ENCODE data around the gene RANGRF.

The RANGRF gene

DNA sequence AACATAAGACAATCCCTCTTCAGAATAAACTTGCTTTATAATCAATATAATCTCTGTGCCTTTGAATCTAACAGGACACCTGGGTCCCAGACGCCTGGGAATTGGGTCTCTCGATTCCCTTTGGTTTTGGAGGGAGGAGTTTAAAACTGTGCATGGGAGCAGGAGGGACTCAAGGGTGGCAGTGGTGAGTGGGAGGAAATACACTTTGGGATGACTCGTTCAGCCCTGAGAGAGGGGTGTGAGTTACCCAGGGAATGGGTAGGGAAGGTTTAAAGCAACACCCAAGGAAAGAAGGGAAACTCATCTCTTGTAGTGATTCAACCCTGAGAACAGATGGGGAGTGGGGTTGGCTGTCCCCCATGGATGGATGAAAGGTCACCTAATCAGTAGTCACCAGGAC is 1.6 kb downstream of the RANGRF start:
- Histone ChIP-seq H3K27me3 (ENCODE audit: control insufficient read depth, low read length) (no peaks in the 10 kb centered on the region), H3K4me2 (ENCODE audit: low read length) (peak overlapping the region; percentile 87), H3K9me3 (ENCODE audit: control insufficient read depth, insufficient read depth, low read length) (no peaks in the 10 kb centered on the region), H4K20me1 (ENCODE audit: control insufficient read depth, insufficient read depth, low read depth, low read length) (no peaks in the 10 kb centered on the region), H3K79me2 (ENCODE audit: control insufficient read depth, low read length) (peaks cover 18% of the 10 kb centered on the region), H3K4me1 (ENCODE audit: control insufficient read depth, low read length) (peaks cover 55% of the 10 kb centered on the region), H3K4me3 (ENCODE audit: low read length) (peak overlapping the region; percentile 90), H3K27ac (ENCODE audit: low read depth, low read length) (no peak overlapping the region), H3K36me3 (ENCODE audit: control insufficient read depth, low read length) (peaks cover 14% of the 10 kb centered on the region), H3K9me2 (replicated peaks; ENCODE audit: control insufficient read depth, low read length) (no peaks in the 10 kb centered on the region), H3F3A (ENCODE audit: control insufficient read depth, insufficient read depth) (peaks cover 10% of the 10 kb centered on the region)
- no peak for TF ChIP-seq CTCF (IDR thresholded peaks at IDR 0.05; ENCODE audit: low read depth, low read length, poor library complexity, severe bottlenecking)
- TF ChIP-seq EZH2phosphoT487 (IDR thresholded peaks at IDR 0.05; ENCODE audit: borderline replicate concordance, low read length): no peak

DNA sequence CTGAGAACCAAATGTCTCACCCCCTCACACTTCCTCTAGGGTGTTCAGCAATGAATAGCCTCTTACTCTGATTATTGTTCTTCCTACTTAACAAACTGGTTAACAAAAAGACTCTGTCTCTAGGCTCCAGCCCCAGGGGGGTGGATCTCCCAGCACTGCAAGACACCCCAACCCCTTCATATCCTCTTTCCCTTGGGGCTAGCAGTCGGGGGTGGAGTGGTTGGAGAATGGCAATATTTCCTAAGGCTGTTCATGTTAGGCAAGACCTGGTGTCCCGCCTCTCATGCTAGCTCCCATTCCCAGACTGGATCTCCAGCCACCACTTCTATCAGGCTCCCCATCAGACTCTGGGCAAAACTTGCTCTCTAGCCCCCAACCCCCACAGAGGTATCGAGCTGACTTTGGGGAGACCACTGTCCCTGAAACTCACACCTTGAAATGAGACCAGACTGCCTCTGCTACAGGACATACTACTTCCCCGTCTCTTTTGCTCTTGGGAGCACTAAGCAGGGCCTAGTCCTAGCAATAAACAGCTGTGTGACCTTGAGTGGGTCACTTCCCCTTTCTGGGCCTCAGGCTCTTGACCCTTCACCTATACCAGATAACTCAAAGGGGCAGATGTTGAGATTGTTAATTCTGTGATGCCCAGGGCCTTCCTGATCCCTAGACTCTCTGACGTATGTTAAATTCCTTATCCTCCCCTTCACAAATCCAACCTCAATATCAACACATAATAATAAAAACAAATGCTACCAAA is 4.3 kb downstream of the RANGRF start:
- Histone ChIP-seq H3K9me3 (ENCODE audit: control insufficient read depth, insufficient read depth, low read length) (no peaks in the 10 kb centered on the region), H4K20me1 (ENCODE audit: control insufficient read depth, insufficient read depth, low read depth, low read length) (no peaks in the 10 kb centered on the region), H3K27ac (ENCODE audit: low read depth, low read length) (peak overlapping the region; percentile 42), H3K9me2 (replicated peaks; ENCODE audit: control insufficient read depth, low read length) (no peaks in the 10 kb centered on the region), H3K27me3 (ENCODE audit: control insufficient read depth, low read length) (no peaks in the 10 kb centered on the region), H3K4me3 (ENCODE audit: low read length) (peak overlapping the region; percentile 33), H3F3A (ENCODE audit: control insufficient read depth, insufficient read depth) (peaks cover 10% of the 10 kb centered on the region), H3K79me2 (ENCODE audit: control insufficient read depth, low read length) (peaks cover 18% of the 10 kb centered on the region), H3K4me2 (ENCODE audit: low read length) (peak overlapping the region; percentile 57), H3K36me3 (ENCODE audit: control insufficient read depth, low read length) (peaks cover 14% of the 10 kb centered on the region), H3K4me1 (ENCODE audit: control insufficient read depth, low read length) (peaks cover 46% of the 10 kb centered on the region)
- no peak for TF ChIP-seq EZH2phosphoT487 (IDR thresholded peaks at IDR 0.05; ENCODE audit: borderline replicate concordance, low read length)
- TF ChIP-seq CTCF (IDR thresholded peaks at IDR 0.05; ENCODE audit: low read depth, low read length, poor library complexity, severe bottlenecking): no peak

DNA sequence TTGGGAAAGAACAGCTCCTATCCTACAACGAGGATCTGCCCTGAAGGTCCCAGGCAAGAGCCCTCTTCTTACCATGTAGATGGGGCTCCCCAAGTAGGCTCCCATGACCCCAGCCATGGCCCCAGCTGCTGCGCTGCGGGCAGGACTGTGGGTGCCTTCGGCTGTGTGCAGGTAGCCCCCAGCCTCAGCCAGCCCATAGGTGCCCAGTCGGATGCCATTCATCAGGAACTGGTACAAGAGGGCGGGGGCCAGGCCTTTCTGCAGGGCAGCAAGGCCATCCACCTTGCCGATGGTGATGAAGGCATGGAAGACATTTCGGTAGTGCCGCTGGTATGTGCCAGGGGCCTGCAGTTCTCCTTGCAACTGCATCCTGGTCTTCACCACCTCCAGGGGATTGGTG is 5.9 kb downstream of the RANGRF start:
- H3K9me3 ChIP-seq (ENCODE audit: control insufficient read depth, insufficient read depth, low read length): no peaks in the 10 kb centered on the region
- H3K4me1 ChIP-seq (ENCODE audit: control insufficient read depth, low read length): peaks cover 40% of the 10 kb centered on the region
- H3K27me3 ChIP-seq (ENCODE audit: control insufficient read depth, low read length): no peaks in the 10 kb centered on the region
- H4K20me1 ChIP-seq (ENCODE audit: control insufficient read depth, insufficient read depth, low read depth, low read length): no peaks in the 10 kb centered on the region
- H3K79me2 ChIP-seq (ENCODE audit: control insufficient read depth, low read length): peaks cover 10% of the 10 kb centered on the region
- no peaks in the 10 kb centered on the region for H3K9me2 ChIP-seq (replicated peaks; ENCODE audit: control insufficient read depth, low read length)
- H3K4me2 ChIP-seq (ENCODE audit: low read length): peak overlapping the region; percentile 85
- TF ChIP-seq EZH2phosphoT487 (IDR thresholded peaks at IDR 0.05; ENCODE audit: borderline replicate concordance, low read length): no peak
- no peak overlapping the region for H3K27ac ChIP-seq (ENCODE audit: low read depth, low read length)
- peaks cover 10% of the 10 kb centered on the region for H3F3A ChIP-seq (ENCODE audit: control insufficient read depth, insufficient read depth)
- peaks cover 10% of the 10 kb centered on the region for H3K36me3 ChIP-seq (ENCODE audit: control insufficient read depth, low read length)
- peak overlapping the region; percentile 95 for H3K4me3 ChIP-seq (ENCODE audit: low read length)

GRCh38 chr17:8294814-8295316 is 6.4 kb downstream of the RANGRF start:
- H4K20me1 ChIP-seq (ENCODE audit: control insufficient read depth, insufficient read depth, low read depth, low read length): no peaks in the 10 kb centered on the region
- no peak for TF ChIP-seq CTCF (IDR thresholded peaks at IDR 0.05; ENCODE audit: low read depth, low read length, poor library complexity, severe bottlenecking)
- no peak for TF ChIP-seq EZH2phosphoT487 (IDR thresholded peaks at IDR 0.05; ENCODE audit: borderline replicate concordance, low read length)
- H3K27ac ChIP-seq (ENCODE audit: low read depth, low read length): peak overlapping the region; percentile 81

More at GRCh38 chr17:8294814-8295316, 6.4 kb downstream of the RANGRF start:
- H3F3A ChIP-seq (ENCODE audit: control insufficient read depth, insufficient read depth): peaks cover 10% of the 10 kb centered on the region
- H3K4me1 ChIP-seq (ENCODE audit: control insufficient read depth, low read length): peaks cover 35% of the 10 kb centered on the region
- H3K79me2 ChIP-seq (ENCODE audit: control insufficient read depth, low read length): peaks cover 5% of the 10 kb centered on the region; the same call in 1 of the 2 replicates
- H3K4me3 ChIP-seq (ENCODE audit: low read length): peak overlapping the region; percentile 95
- H3K27me3 ChIP-seq (ENCODE audit: control insufficient read depth, low read length): no peaks in the 10 kb centered on the region
- no peaks in the 10 kb centered on the region for H3K9me2 ChIP-seq (replicated peaks; ENCODE audit: control insufficient read depth, low read length)
- H3K9me3 ChIP-seq (ENCODE audit: control insufficient read depth, insufficient read depth, low read length): no peaks in the 10 kb centered on the region
- peaks cover 5% of the 10 kb centered on the region for H3K36me3 ChIP-seq (ENCODE audit: control insufficient read depth, low read length)
- peak overlapping the region; percentile 85 for H3K4me2 ChIP-seq (ENCODE audit: low read length)
